Neural crest cell (in vitro differentiated cells): Measurements from ENCODE around the gene PAX5. TPM values are rescaled to one million over a fixed set of nuclear protein-coding genes. Genes with fewer than 3 reads are reported as not detected.

ENCODE experiments used
- DNase-seq: peaks from one replicate; pipeline ENCODE4 v3.0.0; 2021; ENCODE audit warnings: low read depth, mixed read lengths, low spot score
- H3K27ac Mint-ChIP-seq: one replicate; pipeline ENCODE4 v1.8.0; 2021; ENCODE audit warnings: mild to moderate bottlenecking, mixed read lengths; ENCODE audit not compliant: unreplicated experiment
- H3K27me3 Mint-ChIP-seq: 2 replicates; pipeline ENCODE4 v1.8.0; 2021; ENCODE audit warnings: low read depth, mild to moderate bottlenecking, mixed read lengths
- H3K36me3 Mint-ChIP-seq: 2 replicates; pipeline ENCODE4 v1.8.0; 2021; ENCODE audit warnings: low read depth, mild to moderate bottlenecking, mixed read lengths
- H3K4me1 Mint-ChIP-seq: 2 replicates; pipeline ENCODE4 v1.8.0; 2021; ENCODE audit warnings: mixed read lengths
- H3K4me3 Mint-ChIP-seq: one replicate; pipeline ENCODE4 v1.8.0; 2021; ENCODE audit warnings: mild to moderate bottlenecking, mixed read lengths
- H3K9me3 Mint-ChIP-seq: 2 replicates; pipeline ENCODE4 v1.8.0; 2021; ENCODE audit warnings: mixed read lengths
- CTCF ChIP-seq: fragments of 200-600 bp; sonication (generic); conservative IDR thresholded peaks from 2 replicates; pipeline ENCODE4 v1.5.0; 2021; ENCODE audit warnings: antibody characterized with exemption, mild to moderate bottlenecking
- total RNA-seq: library from RNA; stranded (reverse); gene quantifications from 2 replicates; pipeline ENCODE4 v1.2.1, GENCODE V29; 2021

Gene PAX5
- total RNA-seq, 1 donor from 2014 or later, result 19.5 TPM

GRCh38 chr9:36882594-36882993 is 151.5 kb downstream of the PAX5 start:
- Mint-ChIP-seq H3K27me3 (no peaks in the 10 kb centered on the region), H3K9me3 (no peaks in the 10 kb centered on the region), H3K4me1 (peaks cover 10% of the 10 kb centered on the region), H3K27ac (no peak overlapping the region), H3K36me3 (no peaks in the 10 kb centered on the region), H3K4me3 (no peak overlapping the region)
- DNase-seq, result no peak
- TF ChIP-seq CTCF, result no peak

- Mint-ChIP-seq H3K9me3 (no peaks in the 10 kb centered on the region), H3K27ac (no peak overlapping the region), H3K36me3 (no peaks in the 10 kb centered on the region), H3K4me3 (no peak overlapping the region), H3K27me3 (no peaks in the 10 kb centered on the region), H3K4me1 (peaks cover 10% of the 10 kb centered on the region)
- no peak for TF ChIP-seq CTCF
- DNase-seq, result no peak
These were observed 152.2 kb downstream of the PAX5 start for GRCh38 chr9:36881743-36882441.

- Mint-ChIP-seq H3K27me3 (no peaks in the 10 kb centered on the region), H3K4me3 (no peak overlapping the region), H3K9me3 (no peaks in the 10 kb centered on the region), H3K36me3 (no peaks in the 10 kb centered on the region), H3K27ac (no peak overlapping the region), H3K4me1 (peaks cover 10% of the 10 kb centered on the region)
- TF ChIP-seq CTCF, result no peak
- DNase-seq, result no peak
These were observed 152.8 kb downstream of the PAX5 start for GRCh38 chr9:36881316-36881715.

- no peak for TF ChIP-seq CTCF
- H3K9me3 Mint-ChIP-seq, result no peaks in the 10 kb centered on the region
These were observed 154.0 kb downstream of the PAX5 start for GRCh38 chr9:36880075-36880474.

GRCh38 chr9:36878986-36879982 is 154.8 kb downstream of the PAX5 start:
- DNase-seq, result no peak
- no peaks in the 10 kb centered on the region for H3K9me3 Mint-ChIP-seq
- no peaks in the 10 kb centered on the region for H3K36me3 Mint-ChIP-seq
- H3K4me1 Mint-ChIP-seq, result peaks cover 10% of the 10 kb centered on the region
- no peak for TF ChIP-seq CTCF
- H3K4me3 Mint-ChIP-seq, result no peak overlapping the region
- peaks cover 2% of the 10 kb centered on the region for H3K27me3 Mint-ChIP-seq
- H3K27ac Mint-ChIP-seq, result no peak overlapping the region

More at GRCh38 chr9:36880075-36880474, 154.0 kb downstream of the PAX5 start:
- Mint-ChIP-seq H3K4me1 (peaks cover 10% of the 10 kb centered on the region), H3K4me3 (no peak overlapping the region), H3K27ac (no peak overlapping the region), H3K36me3 (no peaks in the 10 kb centered on the region), H3K27me3 (no peaks in the 10 kb centered on the region)
- no peak for DNase-seq
